ENCODE data around the gene VKORC1L1.
"Not testable (repeated sequence)": the region's sequence is repeated elsewhere in the genome, so short reads cannot be mapped to it uniquely, and the experiment has no call there.

Gene VKORC1L1

DNA sequence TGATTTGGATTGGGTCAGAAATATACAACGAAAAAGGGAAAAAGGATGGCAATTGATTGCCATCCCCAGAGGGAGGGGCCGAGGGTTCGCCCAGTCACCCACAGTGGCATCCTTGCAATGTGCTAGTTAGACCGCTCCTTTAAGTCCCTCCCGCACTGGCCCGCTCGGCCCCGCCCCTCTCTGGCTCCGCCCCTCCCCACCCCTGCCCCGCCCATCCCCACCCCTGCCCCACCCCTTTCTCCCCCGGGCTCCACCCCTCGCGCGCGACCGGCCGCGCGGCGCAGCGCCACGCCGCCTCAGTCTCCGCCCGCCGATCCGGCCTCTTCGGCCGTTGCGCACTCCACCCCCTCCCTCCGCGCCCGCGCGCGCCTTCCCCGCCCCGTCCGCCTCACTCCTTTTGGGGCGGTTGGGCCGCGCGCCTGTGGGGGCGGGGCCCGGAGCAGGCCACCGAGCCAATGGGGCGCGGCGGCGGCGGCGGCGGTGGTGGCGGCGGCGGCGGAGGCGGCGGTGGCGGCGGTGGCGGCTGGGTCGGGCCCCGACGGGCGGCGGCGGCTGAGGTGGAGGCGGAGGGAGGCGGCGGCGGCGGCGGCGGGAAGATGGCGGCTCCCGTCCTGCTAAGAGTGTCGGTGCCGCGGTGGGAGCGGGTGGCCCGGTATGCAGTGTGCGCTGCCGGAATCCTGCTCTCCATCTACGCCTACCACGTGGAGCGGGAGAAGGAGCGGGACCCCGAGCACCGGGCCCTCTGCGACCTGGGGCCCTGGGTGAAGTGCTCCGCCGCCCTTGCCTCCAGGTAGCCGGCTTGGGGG lies at the start of gene VKORC1L1:
VKORC1L1 (plus strand) TSS at position 299 of the 806 bp plus-strand sequence; CDS start at position 597, 298 bp downstream.
- peak; percentile 96 for DNase-seq (ENCODE audit: low read depth)

- no peak for DNase-seq (ENCODE audit: low read depth)
These were observed 45.5 kb upstream of the VKORC1L1 start for GRCh38 chr7:65827366-65827765.

- DNase-seq (ENCODE audit: low read depth), result no peak
These were observed 40.6 kb upstream of the VKORC1L1 start for GRCh38 chr7:65832281-65832680.

GRCh38 chr7:65836684-65837083 lies 36.2 kb upstream of the VKORC1L1 start:
- not testable (repeated sequence) for DNase-seq (ENCODE audit: low read depth)

DNA sequence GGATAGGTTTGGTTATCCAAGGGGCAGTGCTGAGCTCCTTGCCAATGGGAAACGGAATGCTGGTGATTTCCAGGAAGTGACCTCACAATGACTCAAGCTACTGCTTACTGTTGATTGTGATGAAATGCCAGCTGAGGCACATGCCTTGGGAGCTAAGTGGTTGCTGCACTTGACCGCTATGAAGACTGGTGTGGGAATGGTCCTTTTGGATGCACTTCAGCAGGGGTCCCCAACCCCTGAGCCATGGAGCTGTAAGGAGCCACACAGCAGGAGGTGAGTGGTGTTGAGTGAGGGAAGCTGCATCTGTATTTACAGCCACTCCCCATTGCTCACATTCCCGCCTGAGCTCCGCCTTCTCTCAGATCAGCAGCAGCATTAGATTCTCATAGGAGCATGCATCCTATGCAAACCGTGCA lies 35.3 kb upstream of the VKORC1L1 start:
- DNase-seq (ENCODE audit: low read depth), result not testable (repeated sequence)

GRCh38 chr7:65839846-65840245 lies 33.0 kb upstream of the VKORC1L1 start:
- no peak for DNase-seq (ENCODE audit: low read depth)

DNA sequence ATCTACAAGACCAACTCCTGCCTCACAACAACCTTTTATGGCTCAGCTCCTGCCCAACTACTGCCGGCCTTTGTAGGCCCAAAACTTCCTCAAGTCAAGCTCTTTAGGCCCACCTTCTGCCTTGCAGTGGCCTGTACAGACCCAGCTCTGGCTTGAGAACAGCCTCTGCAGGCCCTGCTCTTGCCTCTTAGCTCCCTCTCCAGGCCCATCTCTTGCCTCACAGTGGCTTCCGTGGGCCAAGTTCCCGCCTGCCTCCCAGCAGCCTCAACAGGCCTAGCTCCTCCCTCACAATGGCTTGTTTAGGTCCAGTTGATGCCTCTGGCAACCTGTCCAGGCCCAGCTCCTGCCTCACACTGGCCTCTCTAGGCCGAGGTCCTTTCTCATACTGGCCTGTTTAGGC lies 32.4 kb upstream of the VKORC1L1 start:
- DNase-seq (ENCODE audit: low read depth), result no peak

- not testable (repeated sequence) for DNase-seq (ENCODE audit: low read depth)
These were observed 29.3 kb upstream of the VKORC1L1 start for GRCh38 chr7:65843616-65844015.

- no peak for DNase-seq (ENCODE audit: low read depth)
These were observed 26.8 kb upstream of the VKORC1L1 start for GRCh38 chr7:65846008-65846570.

GRCh38 chr7:65853426-65853825 lies 19.4 kb upstream of the VKORC1L1 start:
- not testable (repeated sequence) for DNase-seq (ENCODE audit: low read depth)

DNA sequence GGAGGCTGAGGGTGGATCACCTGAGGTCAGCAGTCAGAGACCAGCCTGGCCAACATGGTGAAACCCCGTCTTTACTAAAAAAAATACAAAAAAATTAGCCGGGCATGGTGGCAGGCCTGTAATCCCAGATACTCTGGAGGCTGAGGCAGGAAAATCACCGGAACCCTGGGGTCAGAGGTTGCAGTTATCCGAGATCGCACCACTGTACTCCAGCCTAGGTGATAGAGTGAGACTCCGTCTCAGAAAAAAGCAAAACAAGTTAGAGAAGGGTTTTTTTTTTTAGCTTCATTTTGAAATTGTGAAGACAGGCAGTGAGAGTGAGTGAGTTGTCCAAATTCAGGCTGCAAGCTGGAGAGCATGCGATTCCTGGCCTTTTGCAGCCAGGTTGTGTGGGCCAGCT lies 19.0 kb upstream of the VKORC1L1 start:
- DNase-seq (ENCODE audit: low read depth), result not testable (repeated sequence)

GRCh38 chr7:65857321-65857894 lies 15.5 kb upstream of the VKORC1L1 start:
- not testable (repeated sequence) for DNase-seq (ENCODE audit: low read depth)

- not testable (repeated sequence) for DNase-seq (ENCODE audit: low read depth)
These were observed 14.2 kb upstream of the VKORC1L1 start for GRCh38 chr7:65858660-65859059.

DNA sequence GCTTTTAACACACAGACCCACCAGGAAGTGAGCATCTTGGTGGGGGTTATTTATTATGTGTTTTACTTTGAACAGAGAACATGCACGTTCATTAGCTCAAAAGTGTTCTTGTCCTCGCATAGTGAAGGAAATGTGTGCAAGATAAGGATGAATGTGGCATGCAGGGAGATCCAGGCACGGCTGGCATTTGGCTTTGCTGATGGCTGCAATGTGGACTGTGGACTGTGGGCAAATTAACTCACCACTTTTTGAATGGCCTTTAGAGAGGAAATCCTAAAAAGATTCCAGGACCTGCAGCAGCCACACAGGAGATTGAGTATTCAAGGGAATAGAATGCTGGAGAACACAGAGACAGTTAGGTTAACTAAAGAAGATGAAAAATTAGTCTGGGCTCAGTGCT lies 6.6 kb upstream of the VKORC1L1 start:
- DNase-seq (ENCODE audit: low read depth), result not testable (repeated sequence)

- DNase-seq (ENCODE audit: low read depth), result not testable (repeated sequence)
These were observed 5.2 kb upstream of the VKORC1L1 start for GRCh38 chr7:65867681-65868080.

DNA sequence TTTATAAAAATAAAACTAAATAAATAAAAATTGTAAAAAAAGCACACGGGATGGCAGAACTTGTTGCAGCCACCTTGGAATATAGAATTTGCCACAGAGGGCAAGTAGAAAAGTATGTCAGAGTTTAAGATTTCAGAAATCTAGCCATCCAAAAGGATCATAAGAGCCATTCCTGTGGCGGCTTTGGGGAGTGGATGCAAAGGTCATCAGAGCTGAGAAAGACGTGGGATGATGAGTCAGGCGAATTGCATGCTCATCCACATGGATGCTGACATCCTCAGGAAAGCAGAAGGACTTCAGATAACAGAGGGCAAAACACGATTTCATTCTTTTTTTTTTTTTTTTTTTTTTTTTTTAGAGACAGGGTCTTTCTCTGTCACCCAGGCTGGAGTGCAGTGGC lies 3.6 kb upstream of the VKORC1L1 start:
- DNase-seq (ENCODE audit: low read depth), result not testable (repeated sequence)

DNA sequence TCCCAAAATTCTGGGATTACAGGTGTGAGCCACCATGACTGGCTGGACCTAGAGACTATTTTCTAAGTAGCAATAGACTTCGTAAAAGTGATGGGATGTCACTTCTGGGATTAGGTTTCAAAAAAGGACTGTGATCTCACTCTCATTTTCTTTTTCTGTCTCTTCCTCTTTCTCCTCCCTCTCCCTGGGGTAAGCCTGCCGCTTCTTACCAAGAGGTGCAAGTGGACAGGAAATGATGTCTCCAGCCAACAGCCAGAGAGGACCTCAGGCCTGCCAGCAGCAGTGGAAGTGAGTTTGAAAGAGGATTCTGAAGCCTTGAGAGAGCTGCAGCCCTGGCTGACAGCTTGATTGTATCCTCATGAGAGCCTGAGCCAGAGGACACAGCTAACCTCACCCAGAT lies 1.4 kb upstream of the VKORC1L1 start:
- DNase-seq (ENCODE audit: low read depth), result not testable (repeated sequence)

- DNase-seq (ENCODE audit: low read depth), result peak; percentile 4
These were observed 814 bp downstream of the VKORC1L1 start for GRCh38 chr7:65873582-65874193.

DNA sequence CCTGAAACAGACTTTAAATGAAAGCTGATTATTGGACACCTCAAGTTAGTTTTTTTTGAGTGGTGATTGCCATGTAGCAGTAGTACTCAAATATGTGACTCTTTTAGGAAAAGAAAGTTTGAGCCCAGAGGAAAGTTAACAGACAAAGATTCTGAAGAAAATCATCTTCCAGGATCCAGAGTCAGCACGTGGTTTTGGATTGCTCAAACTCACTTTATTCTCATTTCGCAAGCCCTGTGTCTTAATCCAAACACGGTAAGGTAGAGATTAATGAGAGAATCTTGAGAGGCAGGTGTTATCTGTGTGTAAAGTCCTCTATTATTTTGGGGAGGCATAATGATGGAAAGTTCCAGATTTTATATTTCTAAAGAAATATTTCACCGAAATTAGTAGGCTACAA lies 2.8 kb downstream of the VKORC1L1 start:
- DNase-seq (ENCODE audit: low read depth), result not testable (repeated sequence)

- not testable (repeated sequence) for DNase-seq (ENCODE audit: low read depth)
These were observed 6.6 kb downstream of the VKORC1L1 start for GRCh38 chr7:65879292-65880153.

DNA sequence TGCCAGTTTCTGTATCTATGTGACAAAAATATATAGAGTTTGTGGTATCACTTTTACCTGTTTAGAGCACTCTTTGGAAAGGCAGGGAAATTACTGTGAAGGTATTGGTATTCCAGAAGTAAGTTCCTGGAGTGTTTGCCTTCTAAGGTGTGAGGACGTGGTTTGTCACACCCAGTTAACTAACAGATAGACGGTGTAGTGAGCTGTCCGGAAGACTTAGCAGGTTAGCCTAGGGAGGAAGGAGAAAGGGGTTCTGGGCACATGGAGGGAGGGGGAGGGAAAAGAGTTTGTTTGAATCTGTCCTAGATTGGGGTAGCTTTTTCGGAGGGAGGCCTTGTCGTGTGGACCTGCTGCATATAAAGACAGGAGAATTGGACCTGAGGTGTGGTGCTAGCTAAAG lies 7.4 kb downstream of the VKORC1L1 start:
- not testable (repeated sequence) for DNase-seq (ENCODE audit: low read depth)

GRCh38 chr7:65884983-65885382 lies 12.1 kb downstream of the VKORC1L1 start:
- DNase-seq (ENCODE audit: low read depth), result not testable (repeated sequence)
